GM23248 (cell line): ENCODE measurements around the gene HMCN1.

ENCODE experiments used
- EZH2 ChIP-seq: fragments of 200-600 bp; sonication (generic); IDR thresholded peaks from 2 replicates; pipeline ENCODE4 v1.6.1; 2018; ENCODE audit warnings: antibody characterized with exemption, mild to moderate bottlenecking; ENCODE audit not compliant: insufficient read depth, poor library complexity, severe bottlenecking
- EZH2phosphoT487 ChIP-seq: fragments of 200-600 bp; sonication (generic); IDR thresholded peaks from 2 replicates; pipeline ENCODE4 v1.6.1; 2018; ENCODE audit warnings: antibody characterized with exemption, moderate library complexity, mild to moderate bottlenecking, low read depth; ENCODE audit not compliant: insufficient read depth

- TF ChIP-seq EZH2 (no peak), EZH2phosphoT487 (no peak)
These were observed 162.7 kb downstream of the HMCN1 start for GRCh38 chr1:185896863-185897262.
